ENCODE data around the gene ZNF76. TPM values are rescaled to one million over a fixed set of nuclear protein-coding genes. Genes with fewer than 3 reads are reported as not detected.
A peak's percentile ranks its signal among the peaks of the same experiment; 100 is the strongest.

ZNF76 gene
- total and polyA plus RNA-seq, 9 of the 15 experiments (the other 6 are each of a cell fraction or from before 2014, with no cell fraction given) = 1.2 to 17.8 (median 10.7) TPM

- TF ChIP-seq BRD4 (IDR thresholded peaks at IDR 0.05) (no peak), ZBTB8A (IDR thresholded peaks at IDR 0.05; ENCODE audit: partially characterized antibody) (no peak), RCOR1 (IDR thresholded peaks at IDR 0.05; ENCODE audit: borderline replicate concordance in 1 of 2, low read depth in 2 of 2, low read length in 2 of 2) (no peak), ZNF512 (tag; IDR thresholded peaks at IDR 0.05) (peak; percentile 83), USF2 (CRISPR knock-in tag; IDR thresholded peaks at IDR 0.05) (peak; percentile 80), SPI1 (IDR thresholded peaks at IDR 0.05; ENCODE audit: borderline replicate concordance, low read depth, low read length) (no peak), KDM4B (IDR thresholded peaks at IDR 0.05; ENCODE audit: borderline replicate concordance in 2 of 2, low read depth in 1 of 2) (no peak), PCBP1 (IDR thresholded peaks at IDR 0.05; ENCODE audit: low read depth, low read length, poor library complexity, severe bottlenecking) (no peak), FOXJ2 (tag; IDR thresholded peaks at IDR 0.05) (no peak), SMARCE1 (IDR thresholded peaks at IDR 0.05) (no peak), E2F3 (CRISPR knock-in tag; IDR thresholded peaks at IDR 0.05) (no peak), MAX (CRISPR knock-in tag; IDR thresholded peaks at IDR 0.05) (no peak), POLR3A (IDR thresholded peaks at IDR 0.05; ENCODE audit: borderline replicate concordance, extremely low read depth, insufficient read depth, insufficient read length) (no peak), MLLT1 (IDR thresholded peaks at IDR 0.05) (no peak), ATF4 (CRISPR knock-in tag; IDR thresholded peaks at IDR 0.05) (no peak), SP2 (IDR thresholded peaks at IDR 0.05; ENCODE audit: extremely low read depth, low read depth, low read length, poor library complexity, severe bottlenecking) (no peak), TCF15 (CRISPR knock-in tag; IDR thresholded peaks at IDR 0.05) (no peak), GATAD2A (IDR thresholded peaks at IDR 0.05) (no peak), ZNF408 (CRISPR knock-in tag; IDR thresholded peaks at IDR 0.05; ENCODE audit: low read depth) (no peak), CTCFL (IDR thresholded peaks at IDR 0.05; ENCODE audit: borderline replicate concordance, insufficient read depth, low read depth, low read length, poor library complexity, severe bottlenecking) (no peak)
These were observed 68.7 kb downstream of the ZNF76 start (continued) for GRCh38 chr6:35328108-35328723.

Data from K562 (cell line).